H1 (cell line): ENCODE results near the gene C1GALT1. TPM values are rescaled to one million over a fixed set of nuclear protein-coding genes. Genes with fewer than 3 reads are reported as not detected.
A peak's percentile ranks its signal among the peaks of the same experiment; 100 is the strongest.

Experiments used
- CTCF ChIA-PET: fragments of 300-600 bp; sonication (Branson Sonifier 250); formaldehyde crosslinking; loops from one replicate; lab custom pipeline; 2021; ENCODE audit not compliant: partially characterized antibody; lab: Charles Lee
- POLR2A ChIA-PET: fragments of 300-600 bp; sonication (Branson Sonifier 250); formaldehyde crosslinking; loops from one replicate; lab custom pipeline; 2021; ENCODE audit warnings: inconsistent platforms; ENCODE audit not compliant: partially characterized antibody; lab: Charles Lee
- DNase-seq, 2 experiments: peaks; one replicate each; pipeline versions ENCODE4 v3.0.0 to v3.0.0-alpha.2; 2010 to 2022; ENCODE audit warnings: low spot score in 2 of 2, low read depth in 1 of 2, mixed read lengths in 1 of 2
- FAIRE-seq: peaks from 2 replicates; lab custom pipeline; 2011; peaks lifted over from hg19 to GRCh38; lab: Jason Lieb, UNC
- H2AFZ ChIP-seq: 2 replicates; pipeline ENCODE4 v1.8.1; 2012; ENCODE audit warnings: low read length, inconsistent platforms
- H2AK5ac ChIP-seq: 2 replicates; pipeline ENCODE4 v1.6.1; 2013; ENCODE audit warnings: low read depth, low read length
- H2BK120ac ChIP-seq: replicated peaks from 2 replicates; pipeline ENCODE3; 2013; ENCODE audit warnings: low read depth, low read length, inconsistent platforms
- H2BK12ac ChIP-seq: 2 replicates; pipeline ENCODE4 v1.6.1; 2013; ENCODE audit warnings: low read depth, low read length
- H2BK15ac ChIP-seq: 2 replicates; pipeline ENCODE4 v1.6.1; 2013; ENCODE audit warnings: low read length
- H2BK20ac ChIP-seq: 2 replicates; pipeline ENCODE4 v1.6.1; 2013; ENCODE audit warnings: low read length
- H2BK5ac ChIP-seq: 2 replicates; pipeline ENCODE4 v1.6.1; 2013; ENCODE audit warnings: low read depth, low read length
- H3K14ac ChIP-seq: 2 replicates; pipeline ENCODE4 v1.6.1; 2013; ENCODE audit warnings: inconsistent platforms; ENCODE audit not compliant: insufficient read length
- H3K18ac ChIP-seq: 2 replicates; pipeline ENCODE4 v1.6.1; 2013; ENCODE audit warnings: low read length; ENCODE audit errors: extremely low read depth
- H3K23ac ChIP-seq: 2 replicates; pipeline ENCODE4 v1.6.1; 2013; ENCODE audit warnings: inconsistent platforms; ENCODE audit not compliant: insufficient read length
- H3K23me2 ChIP-seq: 2 replicates; pipeline ENCODE4 v1.6.1; 2013; ENCODE audit warnings: low read depth, low read length
- H3K27ac ChIP-seq: 2 replicates; pipeline ENCODE4 v1.6.1; 2011; ENCODE audit warnings: low read depth, low read length, inconsistent platforms
- H3K27me3 ChIP-seq, 4 experiments: replicated peaks in 1 of 4; 1 replicate in 1 of 4; 2 replicates in 3 of 4; pipeline versions ENCODE4 v1.6.1 to v1.8.1; 2011 to 2013; ENCODE audit warnings: low read length in 3 of 4, mild to moderate bottlenecking in 3 of 4, inconsistent platforms in 2 of 4, mixed read lengths in 2 of 4, moderate library complexity in 1 of 4; ENCODE audit not compliant: control insufficient read depth in 3 of 4, insufficient read depth in 3 of 4; ENCODE audit errors: extremely low read depth in 1 of 4
- H3K36me3 ChIP-seq, 4 experiments: 2 replicates each; pipeline versions ENCODE4 v1.6.1 to v1.8.1; 2011 to 2013; ENCODE audit warnings: mild to moderate bottlenecking in 4 of 4, low read length in 3 of 4, moderate library complexity in 2 of 4, control low read depth in 1 of 4, inconsistent platforms in 1 of 4; ENCODE audit not compliant: insufficient read depth in 4 of 4, control insufficient read depth in 2 of 4
- H3K4ac ChIP-seq: replicated peaks from 2 replicates; pipeline ENCODE3; 2013; ENCODE audit warnings: low read length, low read depth, mixed read lengths, inconsistent platforms; ENCODE audit not compliant: insufficient read length
- H3K4me1 ChIP-seq, 4 experiments: replicated peaks in 1 of 4; 1 replicate in 1 of 4; 2 replicates in 3 of 4; pipeline versions ENCODE4 v1.6.1 to v1.8.1; 2011 to 2013; ENCODE audit warnings: low read length in 3 of 4, inconsistent platforms in 2 of 4, mixed read lengths in 1 of 4; ENCODE audit not compliant: insufficient read depth in 4 of 4, control insufficient read depth in 3 of 4
- H3K4me2 ChIP-seq, 2 experiments: 2 replicates each; pipeline versions ENCODE4 v1.6.1 to v1.8.1; 2011 to 2013; ENCODE audit warnings: low read depth in 2 of 2, low read length in 2 of 2, control low read depth in 1 of 2, inconsistent platforms in 1 of 2, mild to moderate bottlenecking in 1 of 2; ENCODE audit not compliant: insufficient read depth in 1 of 2
- H3K4me3 ChIP-seq, 4 experiments: fragments of 200-600, 300-600 bp in 1 of 4; sonication (generic), shearing (Covaris generic), sonication (Bioruptor Twin) in 1 of 4; 2 replicates each; pipeline versions ENCODE4 v1.5.1 to v1.8.1; 2011 to 2016; ENCODE audit warnings: low read length in 4 of 4, low read depth in 3 of 4, control low read depth in 2 of 4, inconsistent platforms in 2 of 4, mild to moderate bottlenecking in 2 of 4, mixed read lengths in 1 of 4, moderate library complexity in 1 of 4; ENCODE audit not compliant: insufficient read depth in 2 of 4; ENCODE audit errors: extremely low read depth in 1 of 4
- H3K56ac ChIP-seq: replicated peaks from 2 replicates; pipeline ENCODE3; 2013; ENCODE audit warnings: low read depth, mild to moderate bottlenecking, mixed read lengths, low read length, inconsistent platforms; ENCODE audit not compliant: insufficient read length
- H3K79me1 ChIP-seq: 2 replicates; pipeline ENCODE4 v1.6.1; 2013; ENCODE audit warnings: low read depth, low read length, control low read depth
- H3K79me2 ChIP-seq, 2 experiments: 2 replicates each; pipeline versions ENCODE4 v1.6.1 to v1.8.1; 2012 to 2013; ENCODE audit warnings: low read length in 2 of 2, mild to moderate bottlenecking in 2 of 2, inconsistent platforms in 1 of 2; ENCODE audit not compliant: insufficient read depth in 2 of 2, control insufficient read depth in 1 of 2
- H3K9ac ChIP-seq, 4 experiments: replicated peaks in 1 of 4; 1 replicate in 1 of 4; 2 replicates in 3 of 4; pipeline versions ENCODE4 v1.6.1 to v1.8.1; 2011 to 2013; ENCODE audit warnings: low read depth in 3 of 4, low read length in 3 of 4, control low read depth in 2 of 4, mild to moderate bottlenecking in 2 of 4, moderate library complexity in 2 of 4, inconsistent platforms in 1 of 4; ENCODE audit errors: extremely low read depth in 1 of 4
- H3K9me3 ChIP-seq, 2 experiments: 2 replicates each; pipeline versions ENCODE4 v1.6.1 to v1.8.1; 2012 to 2013; ENCODE audit warnings: mild to moderate bottlenecking in 2 of 2, moderate library complexity in 2 of 2, control low read depth in 1 of 2, inconsistent platforms in 1 of 2, low read depth in 1 of 2, low read length in 1 of 2, mixed read lengths in 1 of 2; ENCODE audit not compliant: insufficient read depth in 2 of 2
- H4K20me1 ChIP-seq, 2 experiments: replicated peaks in 1 of 2; 2 replicates each; pipeline versions ENCODE3 to v1.8.1; 2011 to 2013; ENCODE audit warnings: inconsistent platforms in 2 of 2, low read length in 2 of 2, mild to moderate bottlenecking in 1 of 2; ENCODE audit not compliant: insufficient read depth in 2 of 2, control insufficient read depth in 1 of 2
- H4K5ac ChIP-seq: 2 replicates; pipeline ENCODE4 v1.6.1; 2013; ENCODE audit warnings: low read length, low read depth, mixed read lengths, inconsistent platforms; ENCODE audit not compliant: insufficient read length
- H4K8ac ChIP-seq: 2 replicates; pipeline ENCODE4 v1.8.0; 2013; ENCODE audit warnings: mild to moderate bottlenecking, moderate library complexity, low read length, inconsistent platforms; ENCODE audit not compliant: insufficient read depth; ENCODE audit errors: extremely low read depth
- H4K91ac ChIP-seq: replicated peaks from 2 replicates; pipeline ENCODE3; 2013; ENCODE audit warnings: low read length, mixed read lengths, inconsistent platforms; ENCODE audit not compliant: insufficient read length
- CEBPB ChIP-seq: IDR thresholded peaks from 2 replicates; pipeline ENCODE4 v1.6.1; 2012; ENCODE audit warnings: low read depth, low read length
- CHD1 ChIP-seq: IDR thresholded peaks from 2 replicates; pipeline ENCODE4 v1.6.1; 2012; ENCODE audit warnings: low read depth, low read length, improper control_type of control experiment
- GTF2F1 ChIP-seq: IDR thresholded peaks from 2 replicates; pipeline ENCODE4 v1.6.1; 2012; ENCODE audit warnings: low read depth, low read length, improper control_type of control experiment, borderline replicate concordance
- KDM1A ChIP-seq: fragments of 200-600, 300-600 bp; sonication (generic); IDR thresholded peaks from 2 replicates; pipeline ENCODE4 v1.7.1; 2016; ENCODE audit warnings: mild to moderate bottlenecking, low read length, borderline replicate concordance
- KDM4A ChIP-seq: IDR thresholded peaks from one replicate; pipeline ENCODE4 v1.7.1; 2012; ENCODE audit warnings: low read depth, mild to moderate bottlenecking, moderate library complexity, low read length, inconsistent platforms; ENCODE audit not compliant: severe bottlenecking
- NANOG ChIP-seq: IDR thresholded peaks from 2 replicates; pipeline ENCODE4 v1.6.1; 2011; ENCODE audit warnings: low read length, low read depth, mild to moderate bottlenecking, inconsistent platforms; ENCODE audit not compliant: insufficient read depth, poor library complexity, severe bottlenecking
- RAD21 ChIP-seq, 2 experiments: IDR thresholded peaks in 1 of 2; conservative IDR thresholded peaks in 1 of 2; 2 replicates each; pipeline ENCODE4 v1.6.1; 2011; ENCODE audit warnings: low read depth in 2 of 2, low read length in 2 of 2, improper control_type of control experiment in 1 of 2, inconsistent platforms in 1 of 2, mild to moderate bottlenecking in 1 of 2, moderate library complexity in 1 of 2
- SIN3A ChIP-seq, 2 experiments: IDR thresholded peaks in 1 of 2; conservative IDR thresholded peaks in 1 of 2; 2 replicates each; pipeline ENCODE4 v1.6.1; 2011 to 2012; ENCODE audit warnings: low read length in 2 of 2, improper control_type of control experiment in 1 of 2, low read depth in 1 of 2, mild to moderate bottlenecking in 1 of 2
- WGBS, 2 experiments: shearing (Covaris generic) in 1 of 2; methylation state at CpG; one replicate each; pipeline versions ENCODE4 v1.1.6 to v1.1.7; 2013 to 2015; ENCODE audit warnings: low lambda C conversion rate in 2 of 2, mixed read lengths in 2 of 2, inconsistent platforms in 1 of 2, low coverage in 1 of 2, missing lambda C conversion rate in 1 of 2; ENCODE audit not compliant: insufficient replicate concordance in 2 of 2, insufficient coverage in 1 of 2, insufficient read length in 1 of 2; ENCODE audit errors: extremely low coverage in 1 of 2, missing lambda C conversion rate in 1 of 2; 5-methylcytosine and 5-hydroxymethylcytosine counted together
- polyA plus RNA-seq, 7 experiments: library from polyadenylated mRNA; depleted of rRNA in 3 of 7; stranded (reverse) in 5 of 7; unstranded in 2 of 7; fragments of >200 nt in 5 of 7; fragments of 200-250 nt in 2 of 7; gene quantifications; 1 replicate in 5 of 7; 2 replicates in 1 of 7; 4 replicates in 1 of 7; pipeline versions ENCODE4 v1.2.1 to v1.2.3, GENCODE V29; 2011 to 2013; ENCODE audit warnings: missing spikeins in 2 of 7, mixed read lengths in 2 of 7
- total RNA-seq: library from RNA; stranded (reverse); fragmentation: NEBNext Ultra II Directional; extraction: Animal tissue kit (Norgen Biotek cat#: 25700); gene quantifications from 2 replicates; pipeline ENCODE4 v1.2.1, GENCODE V29; 2021
- TF ChIP-seq, protein P1 (sequence below): IDR thresholded peaks from 2 replicates; pipeline ENCODE4 v1.6.1; 2011; ENCODE audit warnings: low read length, improper control_type of control experiment
- TF ChIP-seq, protein P2 (sequence below), 3 experiments: IDR thresholded peaks; 1 replicate in 2 of 3; 2 replicates in 1 of 3; pipeline versions ENCODE4 v1.5.1 to v1.6.1; 2011; ENCODE audit warnings: low read length in 3 of 3, mild to moderate bottlenecking in 3 of 3, inconsistent platforms in 2 of 3, low read depth in 1 of 3, moderate library complexity in 1 of 3; ENCODE audit not compliant: insufficient read depth in 1 of 3; ENCODE audit errors: control extremely low read depth in 1 of 3

Gene C1GALT1
- total and polyA plus RNA-seq, 2 of the 8 experiments (the other 6 are each of a cell fraction or from before 2014, with no cell fraction given): 18.7 to 94.2 TPM

DNA sequence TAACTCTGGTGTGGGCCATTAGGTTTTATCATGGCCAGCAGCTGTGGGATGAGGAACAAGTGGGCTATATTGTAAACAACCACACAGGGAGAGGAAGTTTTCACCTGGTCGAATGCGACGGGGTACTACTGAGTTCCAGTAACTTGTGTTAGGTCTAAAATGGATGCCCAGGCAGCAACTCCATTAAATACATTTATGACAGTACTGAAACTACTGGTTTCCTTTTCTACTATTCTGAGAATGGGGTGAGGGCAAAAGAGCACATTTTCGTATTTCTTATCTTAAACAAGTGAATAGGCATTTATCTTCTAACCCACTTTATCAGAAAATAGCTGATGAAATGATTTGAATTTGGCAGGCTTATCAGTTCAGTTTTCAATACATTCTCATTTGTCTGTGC lies 109.7 kb downstream of the C1GALT1 start:
- Histone ChIP-seq H3K56ac (no peak overlapping the region), H2AK5ac (no peak overlapping the region), H3K27ac (no peak overlapping the region), H2BK15ac (no peak overlapping the region), H3K14ac (no peak overlapping the region), H3K79me1 (no peaks in the 10 kb centered on the region), H3K36me3 (no peaks in the 10 kb centered on the region), H3K4me1 (no peaks in the 10 kb centered on the region), H3K4me3 (no peak overlapping the region), H3K23ac (no peak overlapping the region), H3K23me2 (no peaks in the 10 kb centered on the region), H2AFZ (0 out of 2 replicates have a peak overlapping the region, but pooled peaks have one; percentile 16), H3K9me3 (no peaks in the 10 kb centered on the region), H4K20me1 (no peaks in the 10 kb centered on the region), H3K4me2 (no peak overlapping the region), H3K18ac (no peak overlapping the region), H2BK12ac (no peak overlapping the region), H4K8ac (no peak overlapping the region), H3K27me3 (no peaks in the 10 kb centered on the region), H4K5ac (no peak overlapping the region), H2BK5ac (no peak overlapping the region), H3K9ac (no peak overlapping the region), H2BK20ac (no peak overlapping the region), H2BK120ac (no peak overlapping the region), H3K79me2 (no peaks in the 10 kb centered on the region), H3K4ac (no peak overlapping the region), H4K91ac (no peak overlapping the region)
- ChIA-PET POLR2A (no interaction called here), CTCF (no interaction called here)
- 96% methylated on average over 4 of the region's 4 CpGs; no CpG with 5 or more reads in 1 of the 2 experiments for WGBS, 2 experiments
- no peak for DNase-seq
- no peak for FAIRE-seq
- TF ChIP-seq NANOG (no peak), SIN3A (conservative IDR thresholded peaks at IDR 0.05 in 1 of 2, IDR thresholded peaks at IDR 0.05 in 1 of 2; ENCODE audit: low read depth in 1 of 2, low read length in 2 of 2) (no peak), RAD21 (IDR thresholded peaks at IDR 0.05 in 1 of 2, conservative IDR thresholded peaks at IDR 0.05 in 1 of 2; ENCODE audit: low read depth in 2 of 2, low read length in 2 of 2) (no peak), CEBPB (no peak), GTF2F1 (no peak), KDM1A (no peak), KDM4A (no peak), CHD1 (no peak)
- TF ChIP-seq, protein P1, sequence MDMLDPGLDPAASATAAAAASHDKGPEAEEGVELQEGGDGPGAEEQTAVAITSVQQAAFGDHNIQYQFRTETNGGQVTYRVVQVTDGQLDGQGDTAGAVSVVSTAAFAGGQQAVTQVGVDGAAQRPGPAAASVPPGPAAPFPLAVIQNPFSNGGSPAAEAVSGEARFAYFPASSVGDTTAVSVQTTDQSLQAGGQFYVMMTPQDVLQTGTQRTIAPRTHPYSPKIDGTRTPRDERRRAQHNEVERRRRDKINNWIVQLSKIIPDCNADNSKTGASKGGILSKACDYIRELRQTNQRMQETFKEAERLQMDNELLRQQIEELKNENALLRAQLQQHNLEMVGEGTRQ: no peak
- TF ChIP-seq, protein P2, sequence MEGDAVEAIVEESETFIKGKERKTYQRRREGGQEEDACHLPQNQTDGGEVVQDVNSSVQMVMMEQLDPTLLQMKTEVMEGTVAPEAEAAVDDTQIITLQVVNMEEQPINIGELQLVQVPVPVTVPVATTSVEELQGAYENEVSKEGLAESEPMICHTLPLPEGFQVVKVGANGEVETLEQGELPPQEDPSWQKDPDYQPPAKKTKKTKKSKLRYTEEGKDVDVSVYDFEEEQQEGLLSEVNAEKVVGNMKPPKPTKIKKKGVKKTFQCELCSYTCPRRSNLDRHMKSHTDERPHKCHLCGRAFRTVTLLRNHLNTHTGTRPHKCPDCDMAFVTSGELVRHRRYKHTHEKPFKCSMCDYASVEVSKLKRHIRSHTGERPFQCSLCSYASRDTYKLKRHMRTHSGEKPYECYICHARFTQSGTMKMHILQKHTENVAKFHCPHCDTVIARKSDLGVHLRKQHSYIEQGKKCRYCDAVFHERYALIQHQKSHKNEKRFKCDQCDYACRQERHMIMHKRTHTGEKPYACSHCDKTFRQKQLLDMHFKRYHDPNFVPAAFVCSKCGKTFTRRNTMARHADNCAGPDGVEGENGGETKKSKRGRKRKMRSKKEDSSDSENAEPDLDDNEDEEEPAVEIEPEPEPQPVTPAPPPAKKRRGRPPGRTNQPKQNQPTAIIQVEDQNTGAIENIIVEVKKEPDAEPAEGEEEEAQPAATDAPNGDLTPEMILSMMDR (IDR thresholded peaks at IDR 0.05; ENCODE audit: control extremely low read depth in 1 of 3, insufficient read depth in 1 of 3, low read depth in 1 of 3, low read length in 3 of 3): no peak
